Activated T-cell treated with anti-CD3 and anti-CD28 coated beads, Interleukin-2, amount 50 U/mL, for 1 hour (primary cell): ENCODE data around the gene TMEM45B.
"Not testable (repeated sequence)": the region's sequence is repeated elsewhere in the genome, so short reads cannot be mapped to it uniquely, and the experiment has no call there.

Experiments used
- DNase-seq: peaks from one replicate; pipeline ENCODE4 v3.0.0-alpha.2; 2020

Gene TMEM45B

DNA sequence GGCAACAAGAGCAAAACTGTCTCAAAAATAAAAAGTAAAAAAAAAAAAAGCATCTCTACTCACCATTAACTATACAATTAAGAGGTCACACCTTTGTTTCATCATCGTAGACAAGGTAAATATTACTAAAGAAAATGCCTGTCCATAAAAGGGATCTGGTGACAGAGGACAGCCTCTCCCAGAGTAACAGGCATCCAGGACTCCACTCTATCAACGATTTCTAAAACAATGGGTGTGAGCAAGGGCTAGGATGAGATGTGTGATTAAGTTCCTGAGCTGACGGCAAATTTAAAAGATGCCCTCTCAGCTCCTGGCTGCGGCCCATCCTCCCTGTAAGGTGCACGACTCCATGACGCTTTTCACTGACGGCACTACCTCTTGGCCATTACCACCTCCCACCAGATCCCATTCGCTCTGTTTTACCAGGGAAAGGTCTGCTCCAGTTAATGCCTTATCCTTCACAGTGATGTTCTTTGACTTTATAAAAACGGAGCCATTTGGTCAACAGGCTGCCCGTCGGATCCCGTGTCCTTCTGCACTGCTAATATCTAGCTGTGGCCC is 2.3 kb upstream of the TMEM45B start:
- DNase-seq, result no peak

DNA sequence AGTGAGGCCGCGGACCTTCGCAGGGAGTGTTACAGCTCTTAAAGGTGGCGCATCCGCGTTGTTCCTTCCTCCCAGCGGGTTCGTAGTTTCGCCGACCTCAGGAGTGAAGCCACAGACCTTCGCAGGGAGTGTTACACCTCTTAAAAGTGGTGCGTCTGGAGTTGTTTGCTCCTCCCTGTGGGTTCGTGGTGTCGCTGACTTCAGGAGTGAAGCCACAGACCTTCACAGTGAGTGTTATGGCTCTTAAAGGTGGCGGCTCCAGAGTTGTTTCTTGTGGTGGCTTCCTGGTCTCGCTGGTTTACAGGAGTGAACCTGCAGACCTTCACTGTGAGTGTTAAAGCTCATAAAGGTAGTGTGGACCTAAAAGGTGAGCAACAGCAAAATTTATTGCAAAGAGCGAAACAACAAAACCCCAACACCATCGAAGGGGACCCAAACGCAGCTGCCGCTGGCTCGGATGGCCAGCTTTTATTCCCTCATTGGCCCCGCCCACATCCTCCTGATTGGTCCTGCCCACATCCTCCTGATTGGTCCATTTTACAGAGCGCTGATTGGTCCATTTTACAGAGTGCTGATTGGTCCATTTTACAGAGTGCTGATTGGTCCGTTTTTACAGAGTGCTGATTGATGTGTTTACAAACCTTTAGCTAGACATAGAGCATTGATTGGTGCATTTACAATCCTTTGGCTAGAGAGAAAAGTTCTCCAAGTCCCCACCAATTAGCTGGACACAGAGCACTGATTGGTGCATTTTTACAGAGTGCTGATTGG is 1.2 kb upstream of the TMEM45B start:
- peak; percentile 67 for DNase-seq

DNA sequence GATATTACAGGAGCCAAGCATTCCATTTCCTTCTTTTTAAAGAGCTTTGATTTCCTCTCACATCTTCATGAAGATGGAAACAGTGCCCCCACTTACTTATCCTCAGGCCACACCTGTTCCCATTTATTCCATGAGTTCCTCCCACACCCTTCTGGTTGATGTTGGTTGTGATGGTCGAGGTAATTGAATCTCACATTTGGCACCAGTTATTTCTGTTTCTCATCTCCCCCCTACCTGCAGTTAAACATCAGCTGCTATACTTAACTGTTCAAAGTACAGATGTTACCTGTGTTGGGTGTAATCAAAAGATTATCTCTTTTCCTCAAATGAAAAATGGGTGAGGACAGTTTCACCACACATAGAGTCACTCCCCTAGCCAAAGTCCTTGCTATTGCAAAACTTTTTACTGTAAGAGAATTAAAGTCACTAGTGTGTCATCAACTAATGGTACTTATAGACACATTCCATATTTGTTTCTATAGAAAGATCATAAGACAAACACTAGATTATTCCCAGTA is 1.9 kb downstream of the TMEM45B start:
- DNase-seq, result no peak

- not testable (repeated sequence) for DNase-seq
These were observed 2.6 kb downstream of the TMEM45B start for GRCh38 chr11:129818236-129818635.

DNA sequence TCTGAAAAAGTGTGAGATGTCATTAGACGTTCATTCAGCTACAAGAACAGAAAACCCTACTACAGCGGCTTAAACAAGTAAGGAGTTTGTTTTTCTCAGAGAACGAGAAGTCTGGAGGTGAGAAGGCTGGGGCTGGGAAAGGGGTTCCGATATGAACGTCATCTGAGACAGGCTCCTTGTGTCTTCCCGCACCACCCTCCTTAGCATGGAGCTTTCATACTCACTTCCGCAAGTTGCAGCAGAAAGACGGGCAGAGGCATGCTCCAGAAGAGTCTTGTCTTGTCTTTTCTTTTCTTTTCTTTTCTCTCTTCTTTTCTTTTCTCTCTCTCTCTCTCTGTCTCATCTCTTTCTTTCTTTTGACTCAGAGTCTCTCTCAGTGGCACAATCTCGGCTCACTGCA is 3.6 kb downstream of the TMEM45B start:
- no peak for DNase-seq

GRCh38 chr11:129820228-129820627 is 4.6 kb downstream of the TMEM45B start:
- DNase-seq, result not testable (repeated sequence)

GRCh38 chr11:129823281-129823680 is 7.6 kb downstream of the TMEM45B start:
- DNase-seq, result not testable (repeated sequence)

DNA sequence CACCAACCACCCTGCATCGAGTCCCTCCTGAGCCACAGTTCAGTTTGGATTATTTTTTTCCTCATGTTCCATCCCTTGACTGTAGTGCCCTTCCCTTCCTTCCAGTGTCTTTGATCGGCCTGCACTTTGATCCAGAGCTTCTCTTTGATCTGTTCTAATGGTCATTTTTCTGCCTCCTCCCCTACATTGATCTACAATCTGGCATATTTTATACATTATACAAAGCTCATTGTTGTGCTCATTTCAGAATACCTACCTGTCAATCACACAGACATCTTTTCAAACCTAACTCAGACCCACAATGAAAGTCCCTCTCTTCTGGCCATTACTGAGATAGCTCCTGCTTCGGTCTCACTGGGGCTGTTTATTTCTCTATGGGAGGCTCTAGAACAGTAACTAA is 8.2 kb downstream of the TMEM45B start:
- DNase-seq, result not testable (repeated sequence)

- DNase-seq, result no peak
These were observed 9.7 kb downstream of the TMEM45B start for GRCh38 chr11:129825380-129825779.

GRCh38 chr11:129828301-129828836 is 12.7 kb downstream of the TMEM45B start:
- no peak for DNase-seq

DNA sequence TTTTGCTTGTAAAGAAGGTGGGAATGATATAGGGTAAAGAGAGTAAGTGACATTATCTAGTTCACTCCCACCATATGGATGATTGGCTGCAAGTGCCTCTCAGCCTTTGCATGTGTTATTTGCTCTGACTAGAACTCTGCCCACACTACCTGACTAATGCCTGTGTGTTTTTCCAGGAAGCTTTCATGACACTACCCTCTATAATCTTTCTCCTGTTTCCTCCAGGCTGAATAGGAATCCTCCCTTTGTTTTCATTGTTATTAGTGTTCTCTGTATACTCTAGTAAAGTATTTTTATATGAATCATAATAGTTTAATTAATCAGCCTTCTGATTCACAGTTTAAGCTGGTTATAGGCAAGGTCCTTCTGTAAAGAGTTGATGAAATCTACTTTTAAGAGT is 13.8 kb downstream of the TMEM45B start:
- DNase-seq, result not testable (repeated sequence)

- not testable (repeated sequence) for DNase-seq
These were observed 15.6 kb downstream of the TMEM45B start for GRCh38 chr11:129831227-129831626.

- DNase-seq, result not testable (repeated sequence)
These were observed 17.6 kb downstream of the TMEM45B start for GRCh38 chr11:129833260-129833659.

- DNase-seq, result not testable (repeated sequence)
These were observed 20.8 kb downstream of the TMEM45B start for GRCh38 chr11:129836423-129836891.

- DNase-seq, result no peak
These were observed 21.3 kb downstream of the TMEM45B start for GRCh38 chr11:129836979-129837378.

DNA sequence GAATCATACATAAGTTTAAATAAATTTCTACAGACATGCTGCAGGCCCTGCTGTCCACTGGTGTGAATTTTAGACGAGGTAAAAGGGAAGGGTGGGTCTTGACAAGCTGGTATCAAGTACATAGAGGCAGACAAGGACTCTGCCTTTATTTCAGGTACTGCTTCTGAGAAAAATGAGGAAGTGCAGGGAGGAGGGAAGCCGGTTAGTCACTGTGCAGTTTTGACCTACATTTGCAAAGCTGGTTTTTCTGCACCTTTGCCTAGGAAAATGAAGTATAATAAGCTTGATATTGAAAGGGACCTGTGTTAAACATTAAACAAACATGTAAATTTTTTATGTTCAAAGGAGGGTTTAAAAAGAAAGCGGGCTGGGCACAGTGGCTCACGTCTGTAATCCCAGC is 24.6 kb downstream of the TMEM45B start:
- no peak for DNase-seq

- no peak for DNase-seq
These were observed 26.5 kb downstream of the TMEM45B start for GRCh38 chr11:129842138-129842537.

DNA sequence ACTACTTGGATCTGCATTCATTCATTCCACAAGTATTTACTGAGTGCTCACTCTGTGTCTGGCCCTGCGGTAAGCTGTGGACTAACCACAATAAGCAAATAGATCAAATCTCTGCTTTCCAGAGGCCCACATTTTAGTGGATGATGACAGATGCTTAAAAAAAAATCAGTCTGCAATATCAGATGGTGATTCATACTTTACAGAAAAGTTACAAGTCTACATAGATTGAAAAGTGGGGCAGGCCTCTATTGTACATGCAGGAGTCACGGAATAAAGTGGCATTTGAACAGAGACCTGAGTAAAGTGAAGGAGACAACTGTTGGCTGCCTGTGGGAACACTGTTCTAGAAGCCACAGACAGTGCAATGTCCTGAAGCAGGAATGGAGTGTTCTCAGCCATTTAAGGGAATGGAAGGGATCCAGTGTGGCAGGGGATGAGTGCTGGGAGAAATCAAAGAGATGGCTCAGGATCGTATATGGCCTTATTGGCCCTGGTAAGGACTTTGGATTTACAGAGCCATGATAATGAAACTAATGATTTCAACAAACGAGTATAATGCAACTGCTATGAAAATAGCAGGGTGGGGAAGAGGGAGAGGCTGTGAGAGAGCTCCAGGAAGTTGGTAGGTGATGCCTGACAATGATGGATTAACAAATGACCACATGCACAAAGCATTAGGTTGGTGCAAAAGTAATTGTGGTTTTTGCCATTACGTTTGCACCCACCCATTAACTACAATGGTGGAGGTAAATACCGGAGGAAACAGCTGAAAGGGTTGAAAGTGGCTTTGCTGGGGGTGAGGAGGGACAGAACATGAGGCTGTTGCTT is 31.1 kb downstream of the TMEM45B start:
- DNase-seq, result no peak

DNA sequence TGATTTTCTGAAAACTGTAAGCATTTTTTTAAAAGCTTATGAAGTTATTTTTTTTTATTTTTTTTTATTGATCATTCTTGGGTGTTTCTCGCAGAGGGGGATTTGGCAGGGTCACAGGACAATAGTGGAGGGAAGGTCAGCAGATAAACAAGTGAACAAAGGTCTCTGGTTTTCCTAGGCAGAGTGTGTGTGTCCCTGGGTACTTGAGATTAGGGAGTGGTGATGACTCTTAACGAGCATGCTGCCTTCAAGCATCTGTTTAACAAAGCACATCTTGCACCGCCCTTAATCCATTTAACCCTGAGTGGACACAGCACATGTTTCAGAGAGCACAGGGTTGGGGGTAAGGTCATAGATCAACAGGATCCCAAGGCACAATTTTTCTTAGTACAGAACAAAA is 31.7 kb downstream of the TMEM45B start:
- DNase-seq, result not testable (repeated sequence)

DNA sequence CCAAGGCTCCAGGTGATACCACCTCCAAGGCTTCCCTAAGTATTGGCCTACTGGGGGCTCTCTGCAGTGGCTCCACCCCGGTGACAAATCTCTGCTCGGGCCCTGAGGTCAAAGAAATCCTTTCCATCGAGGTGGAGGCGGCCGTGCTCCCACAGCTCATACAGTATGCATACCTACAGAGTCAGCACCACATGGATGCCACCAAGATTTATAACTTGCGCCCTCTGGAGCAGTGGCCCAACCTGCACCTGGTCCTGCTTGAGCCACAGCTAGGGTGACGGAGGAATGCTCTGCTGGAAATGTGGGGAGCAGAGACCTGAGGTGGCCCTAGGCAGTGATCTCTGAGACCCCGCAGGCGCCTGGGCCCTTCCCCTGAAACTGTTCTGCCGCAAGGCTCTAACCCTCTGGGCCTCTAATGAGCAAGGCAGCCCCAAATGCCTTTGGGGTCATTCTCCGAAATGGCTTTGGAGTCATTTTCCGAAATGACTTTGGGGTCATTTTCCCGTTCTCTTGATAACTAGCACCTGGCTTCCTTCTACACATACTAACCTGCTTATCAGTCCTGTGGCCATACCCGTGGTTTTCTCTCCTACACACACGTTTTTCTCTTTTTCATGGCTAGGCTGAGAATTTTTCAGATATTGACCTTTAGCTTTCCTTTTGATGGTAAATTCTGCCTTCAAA is 33.9 kb downstream of the TMEM45B start:
- DNase-seq, result no peak

DNA sequence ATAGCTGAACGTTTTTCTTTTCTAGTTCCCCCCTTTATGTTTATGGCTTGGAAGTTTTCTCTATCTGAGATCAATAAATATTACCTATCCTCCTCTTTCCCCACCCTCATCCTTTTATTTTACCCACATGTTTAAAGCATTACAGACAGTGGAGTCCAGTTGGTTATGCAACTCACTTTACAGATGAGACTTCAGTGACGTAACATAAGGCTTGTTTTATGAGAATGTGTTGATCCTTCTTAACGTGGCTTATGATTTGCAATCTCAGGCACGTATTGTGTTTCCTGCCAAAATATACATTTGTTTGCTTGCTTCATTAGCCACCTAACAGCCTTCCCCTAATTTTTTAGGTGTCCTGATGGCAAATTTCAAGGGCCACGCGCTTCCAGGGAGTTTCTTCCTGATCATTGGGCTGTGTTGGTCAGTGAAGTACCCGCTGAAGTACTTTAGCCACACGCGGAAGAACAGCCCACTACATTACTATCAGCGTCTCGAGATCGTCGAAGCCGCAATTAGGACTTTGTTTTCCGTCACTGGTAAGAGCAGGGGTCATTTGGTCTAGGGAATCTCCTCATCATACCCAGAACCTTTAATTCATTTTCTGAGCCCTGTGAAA is 36.6 kb downstream of the TMEM45B start:
- DNase-seq, result no peak
